NCI-H1436 treated with DMSO at 0.1 percent for 48 hours (cell line): ENCODE measurements around the gene CYP4F11.
"Not testable (repeated sequence)": the region's sequence is repeated elsewhere in the genome, so short reads cannot be mapped to it uniquely, and the experiment has no call there.

ENCODE experiments used
- DNase-seq: peaks from one replicate; lab custom pipeline; 2025; lab: John Stamatoyannopoulos, UW

Gene CYP4F11

GRCh38 chr19:15934332-15935078 lies at the start of gene CYP4F11:
Gene CYP4F11, minus strand, starts transcription at chr19:15934529. Its CDS starts 121 bp downstream, at chr19:15934408.
- no peak for DNase-seq

- DNase-seq = no peak
Measured at GRCh38 chr19:15979293-15979692, 45.0 kb upstream of the CYP4F11 start.

- DNase-seq = no peak
Measured at GRCh38 chr19:15977690-15978089, 43.4 kb upstream of the CYP4F11 start.

- DNase-seq = no peak
Measured at GRCh38 chr19:15976836-15977689, 42.7 kb upstream of the CYP4F11 start.

GRCh38 chr19:15974856-15975255 lies 40.5 kb upstream of the CYP4F11 start:
- DNase-seq = no peak

- not testable (repeated sequence) for DNase-seq
Measured at GRCh38 chr19:15972043-15972442, 37.7 kb upstream of the CYP4F11 start.

- no peak for DNase-seq
Measured at GRCh38 chr19:15971224-15971780, 37.0 kb upstream of the CYP4F11 start.

GRCh38 chr19:15964231-15964630 lies 29.9 kb upstream of the CYP4F11 start:
- DNase-seq = no peak

- no peak for DNase-seq
Measured at GRCh38 chr19:15962319-15962718, 28.0 kb upstream of the CYP4F11 start.

GRCh38 chr19:15954820-15955219 lies 20.5 kb upstream of the CYP4F11 start:
- DNase-seq = no peak

GRCh38 chr19:15948223-15949058 lies 14.1 kb upstream of the CYP4F11 start, which contains the start of gene OR10H4:
Gene OR10H4, plus strand, starts transcription at chr19:15949008. Its CDS starts 0 bp downstream, at chr19:15949008.
- DNase-seq = no peak

- DNase-seq = no peak
Measured at GRCh38 chr19:15945301-15945700, 11.0 kb upstream of the CYP4F11 start.

GRCh38 chr19:15944401-15944800 lies 10.1 kb upstream of the CYP4F11 start:
- DNase-seq = no peak

GRCh38 chr19:15937771-15938170 lies 3.4 kb upstream of the CYP4F11 start:
- DNase-seq = no peak

- DNase-seq = no peak
Measured at GRCh38 chr19:15936950-15937349, 2.6 kb upstream of the CYP4F11 start.

- DNase-seq = no peak
Measured at GRCh38 chr19:15936173-15936572, 1.8 kb upstream of the CYP4F11 start.

- no peak for DNase-seq
Measured at GRCh38 chr19:15935167-15935702, 906 bp upstream of the CYP4F11 start.

- not testable (repeated sequence) for DNase-seq
Measured at GRCh38 chr19:15933761-15934331, 483 bp downstream of the CYP4F11 start.

GRCh38 chr19:15928321-15928720 lies 6.0 kb downstream of the CYP4F11 start:
- no peak for DNase-seq

GRCh38 chr19:15926484-15926883 lies 7.8 kb downstream of the CYP4F11 start:
- no peak for DNase-seq

GRCh38 chr19:15923702-15924101 lies 10.6 kb downstream of the CYP4F11 start:
- DNase-seq = no peak
